SK-N-SH treated with all-trans-retinoic acid at 6 μM for 48 hours (cell line): Measurements from ENCODE around the gene WFDC13.

Experiments used
- ATAC-seq: fragments of 200-7000 bp; cut with Tn5 transposase; 3 replicates; pipeline ENCODE4 v1.9.1; 2020; ENCODE audit warnings: mild to moderate bottlenecking, moderate library complexity
- ARNTL ChIP-seq: fragments of 450-650 bp; formaldehyde crosslinking; IDR thresholded peaks from 2 replicates; pipeline ENCODE4 v1.5.0; 2020; ENCODE audit warnings: low read depth, mild to moderate bottlenecking, moderate library complexity, borderline replicate concordance
- CSDC2 ChIP-seq: fragments of 250-450 bp; sonication (Bioruptor Pico); IDR thresholded peaks from 2 replicates; pipeline ENCODE4 v1.5.0; 2020; ENCODE audit warnings: mild to moderate bottlenecking, moderate library complexity
- GLIS3 ChIP-seq: fragments of 250-450 bp; sonication (Bioruptor Pico); IDR thresholded peaks from 2 replicates; pipeline ENCODE4 v1.5.0; 2020; ENCODE audit warnings: mild to moderate bottlenecking, moderate library complexity
- ISL1 ChIP-seq: fragments of 250-450 bp; sonication (Bioruptor Pico); IDR thresholded peaks from 2 replicates; pipeline ENCODE4 v2.1.2; 2022; ENCODE audit warnings: mild to moderate bottlenecking, moderate library complexity
- OSR1 ChIP-seq: fragments of 250-450 bp; sonication (Bioruptor Pico); IDR thresholded peaks from 2 replicates; pipeline ENCODE4 v1.8.0; 2022; ENCODE audit warnings: moderate library complexity, mild to moderate bottlenecking, inconsistent platforms
- PPARA ChIP-seq: fragments of 250-450 bp; sonication (Bioruptor Pico); IDR thresholded peaks from 2 replicates; pipeline ENCODE4 v1.5.0; 2020; ENCODE audit warnings: mild to moderate bottlenecking, borderline replicate concordance
- RARB ChIP-seq: fragments of 250-450 bp; sonication (Bioruptor Pico); IDR thresholded peaks from 2 replicates; pipeline ENCODE4 v1.8.0; 2021; ENCODE audit warnings: mild to moderate bottlenecking, moderate library complexity
- SNAI2 ChIP-seq: fragments of 250-450 bp; sonication (Bioruptor Pico); IDR thresholded peaks from 2 replicates; pipeline ENCODE4 v1.5.0; 2020; ENCODE audit warnings: mild to moderate bottlenecking, moderate library complexity
- TCF4 ChIP-seq: fragments of 250-450 bp; sonication (Bioruptor Pico); IDR thresholded peaks from 2 replicates; pipeline ENCODE4 v1.8.0; 2021; ENCODE audit warnings: mild to moderate bottlenecking, moderate library complexity, borderline replicate concordance
- TOX ChIP-seq: fragments of 250-450 bp; sonication (Bioruptor Pico); IDR thresholded peaks from 2 replicates; pipeline ENCODE4 v1.8.0; 2021; ENCODE audit warnings: mild to moderate bottlenecking, moderate library complexity, borderline replicate concordance
- ZC3H10 ChIP-seq: fragments of 250-450 bp; sonication (Bioruptor Pico); IDR thresholded peaks from 2 replicates; pipeline ENCODE4 v1.5.1; 2021; ENCODE audit warnings: mild to moderate bottlenecking, moderate library complexity
- ZFP3 ChIP-seq: fragments of 250-450 bp; sonication (Bioruptor Pico); IDR thresholded peaks from 2 replicates; pipeline ENCODE4 v1.5.0; 2020; ENCODE audit warnings: mild to moderate bottlenecking, moderate library complexity
- ZFP30 ChIP-seq: fragments of 450-650 bp; formaldehyde crosslinking; IDR thresholded peaks from 2 replicates; pipeline ENCODE4 v1.5.0; 2022; ENCODE audit warnings: mild to moderate bottlenecking, moderate library complexity
- ZNF70 ChIP-seq: fragments of 450-650 bp; formaldehyde crosslinking; IDR thresholded peaks from 2 replicates; pipeline ENCODE4 v1.5.0; 2020; ENCODE audit warnings: mild to moderate bottlenecking, moderate library complexity
- ZNF8 ChIP-seq: fragments of 450-650 bp; formaldehyde crosslinking; IDR thresholded peaks from 2 replicates; pipeline ENCODE4 v1.5.0; 2020; ENCODE audit warnings: mild to moderate bottlenecking, moderate library complexity
- TF ChIP-seq, protein P1 (sequence below): fragments of 250-450 bp; sonication (Bioruptor Pico); IDR thresholded peaks from 2 replicates; pipeline ENCODE4 v1.5.1; 2020; ENCODE audit warnings: low read depth, mild to moderate bottlenecking, moderate library complexity
- TF ChIP-seq, protein P2 (sequence below): fragments of 250-450 bp; sonication (Bioruptor Pico); IDR thresholded peaks from 2 replicates; pipeline ENCODE4 v1.5.0; 2020; ENCODE audit warnings: mild to moderate bottlenecking, moderate library complexity
- TF ChIP-seq, protein P3 (sequence below): fragments of 250-450 bp; sonication (Bioruptor Pico); IDR thresholded peaks from 2 replicates; pipeline ENCODE4 v1.8.0; 2020; ENCODE audit warnings: mild to moderate bottlenecking, moderate library complexity, borderline replicate concordance
- TF ChIP-seq, protein P4 (sequence below): fragments of 250-450 bp; sonication (Bioruptor Pico); IDR thresholded peaks from 2 replicates; pipeline ENCODE4 v1.5.1; 2021; ENCODE audit warnings: mild to moderate bottlenecking, moderate library complexity

Gene WFDC13

DNA sequence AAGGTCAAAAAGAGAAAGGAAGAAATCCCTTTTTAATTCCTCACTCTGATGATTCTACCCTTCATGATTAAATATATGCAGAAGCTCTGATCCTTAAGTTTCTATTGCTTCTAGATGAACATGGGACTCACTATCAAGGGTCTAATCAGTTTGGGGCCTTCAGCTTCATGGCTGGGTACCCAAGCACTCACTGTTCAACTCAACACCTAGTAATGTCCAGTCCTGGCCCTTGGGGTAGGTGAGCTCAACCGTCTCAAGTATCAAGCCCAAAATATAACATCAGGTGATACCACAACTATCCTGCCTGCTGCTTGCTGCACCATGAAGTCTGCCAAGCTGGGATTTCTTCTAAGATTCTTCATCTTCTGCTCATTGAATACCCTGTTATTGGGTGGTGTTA, 20.2 kb downstream of the WFDC13 start, which contains the start of gene SPINT4:
TSS of gene SPINT4 (plus strand) at position 301 of the 400 bp plus-strand sequence. CDS start at position 322, 21 bp downstream.
- TF ChIP-seq PPARA (CRISPR knock-in tag) (no peak), ZNF70 (CRISPR knock-in tag) (no peak), OSR1 (CRISPR knock-in tag) (no peak), ZC3H10 (CRISPR knock-in tag) (no peak), SNAI2 (no peak), ZNF8 (CRISPR knock-in tag) (no peak), CSDC2 (no peak), ZFP30 (CRISPR knock-in tag) (no peak), ISL1 (CRISPR knock-in tag) (no peak)
- ATAC-seq = no peak

DNA sequence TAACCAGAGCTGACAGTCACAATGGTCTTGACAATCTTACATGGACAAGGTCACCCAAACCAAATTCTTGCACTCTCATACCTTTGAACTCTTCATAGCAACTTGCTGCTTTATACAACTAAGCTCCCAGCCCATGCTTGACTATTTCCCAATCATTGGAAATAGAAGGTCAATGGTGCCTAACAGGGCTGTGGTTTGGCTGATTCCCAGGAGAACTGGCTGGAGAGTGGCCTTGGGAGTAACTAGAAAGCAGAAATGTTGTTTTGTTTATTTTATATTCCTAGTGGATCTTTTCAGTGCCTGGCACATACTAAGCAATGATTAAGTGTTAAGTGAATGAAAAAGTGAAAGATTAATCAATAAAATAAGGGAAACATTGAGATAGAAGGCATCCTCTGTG, 23.3 kb downstream of the WFDC13 start:
- TF ChIP-seq, protein P1, sequence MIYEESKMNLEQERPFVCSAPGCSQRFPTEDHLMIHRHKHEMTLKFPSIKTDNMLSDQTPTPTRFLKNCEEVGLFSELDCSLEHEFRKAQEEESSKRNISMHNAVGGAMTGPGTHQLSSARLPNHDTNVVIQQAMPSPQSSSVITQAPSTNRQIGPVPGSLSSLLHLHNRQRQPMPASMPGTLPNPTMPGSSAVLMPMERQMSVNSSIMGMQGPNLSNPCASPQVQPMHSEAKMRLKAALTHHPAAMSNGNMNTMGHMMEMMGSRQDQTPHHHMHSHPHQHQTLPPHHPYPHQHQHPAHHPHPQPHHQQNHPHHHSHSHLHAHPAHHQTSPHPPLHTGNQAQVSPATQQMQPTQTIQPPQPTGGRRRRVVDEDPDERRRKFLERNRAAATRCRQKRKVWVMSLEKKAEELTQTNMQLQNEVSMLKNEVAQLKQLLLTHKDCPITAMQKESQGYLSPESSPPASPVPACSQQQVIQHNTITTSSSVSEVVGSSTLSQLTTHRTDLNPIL = no peak
- ATAC-seq = no peak

DNA sequence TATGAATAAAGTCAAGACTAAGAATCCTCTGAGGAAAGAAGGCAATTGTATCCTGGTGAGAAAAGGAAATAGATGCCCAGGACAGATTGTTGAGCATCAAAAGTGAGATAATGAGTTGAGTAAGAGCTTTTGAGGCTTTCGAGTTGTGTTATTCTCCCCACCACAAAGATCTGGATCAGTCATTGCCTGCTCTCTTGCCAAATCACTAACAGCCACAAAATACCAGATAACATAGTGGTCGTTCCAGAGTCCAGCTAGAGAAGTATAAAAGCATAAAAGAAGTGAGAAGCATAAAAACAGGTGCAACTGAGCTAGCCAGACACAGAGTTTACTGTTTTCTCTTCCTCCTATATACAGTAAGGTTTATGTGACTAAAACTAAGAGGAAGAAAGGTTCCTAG, 25.2 kb downstream of the WFDC13 start:
- TF ChIP-seq, protein P2, sequence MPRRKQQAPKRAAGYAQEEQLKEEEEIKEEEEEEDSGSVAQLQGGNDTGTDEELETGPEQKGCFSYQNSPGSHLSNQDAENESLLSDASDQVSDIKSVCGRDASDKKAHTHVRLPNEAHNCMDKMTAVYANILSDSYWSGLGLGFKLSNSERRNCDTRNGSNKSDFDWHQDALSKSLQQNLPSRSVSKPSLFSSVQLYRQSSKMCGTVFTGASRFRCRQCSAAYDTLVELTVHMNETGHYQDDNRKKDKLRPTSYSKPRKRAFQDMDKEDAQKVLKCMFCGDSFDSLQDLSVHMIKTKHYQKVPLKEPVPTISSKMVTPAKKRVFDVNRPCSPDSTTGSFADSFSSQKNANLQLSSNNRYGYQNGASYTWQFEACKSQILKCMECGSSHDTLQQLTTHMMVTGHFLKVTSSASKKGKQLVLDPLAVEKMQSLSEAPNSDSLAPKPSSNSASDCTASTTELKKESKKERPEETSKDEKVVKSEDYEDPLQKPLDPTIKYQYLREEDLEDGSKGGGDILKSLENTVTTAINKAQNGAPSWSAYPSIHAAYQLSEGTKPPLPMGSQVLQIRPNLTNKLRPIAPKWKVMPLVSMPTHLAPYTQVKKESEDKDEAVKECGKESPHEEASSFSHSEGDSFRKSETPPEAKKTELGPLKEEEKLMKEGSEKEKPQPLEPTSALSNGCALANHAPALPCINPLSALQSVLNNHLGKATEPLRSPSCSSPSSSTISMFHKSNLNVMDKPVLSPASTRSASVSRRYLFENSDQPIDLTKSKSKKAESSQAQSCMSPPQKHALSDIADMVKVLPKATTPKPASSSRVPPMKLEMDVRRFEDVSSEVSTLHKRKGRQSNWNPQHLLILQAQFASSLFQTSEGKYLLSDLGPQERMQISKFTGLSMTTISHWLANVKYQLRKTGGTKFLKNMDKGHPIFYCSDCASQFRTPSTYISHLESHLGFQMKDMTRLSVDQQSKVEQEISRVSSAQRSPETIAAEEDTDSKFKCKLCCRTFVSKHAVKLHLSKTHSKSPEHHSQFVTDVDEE (CRISPR knock-in tag) = no peak
- TF ChIP-seq TCF4 (CRISPR knock-in tag) = no peak
- no peak for TF ChIP-seq OSR1 (CRISPR knock-in tag)
- TF ChIP-seq, protein P3, sequence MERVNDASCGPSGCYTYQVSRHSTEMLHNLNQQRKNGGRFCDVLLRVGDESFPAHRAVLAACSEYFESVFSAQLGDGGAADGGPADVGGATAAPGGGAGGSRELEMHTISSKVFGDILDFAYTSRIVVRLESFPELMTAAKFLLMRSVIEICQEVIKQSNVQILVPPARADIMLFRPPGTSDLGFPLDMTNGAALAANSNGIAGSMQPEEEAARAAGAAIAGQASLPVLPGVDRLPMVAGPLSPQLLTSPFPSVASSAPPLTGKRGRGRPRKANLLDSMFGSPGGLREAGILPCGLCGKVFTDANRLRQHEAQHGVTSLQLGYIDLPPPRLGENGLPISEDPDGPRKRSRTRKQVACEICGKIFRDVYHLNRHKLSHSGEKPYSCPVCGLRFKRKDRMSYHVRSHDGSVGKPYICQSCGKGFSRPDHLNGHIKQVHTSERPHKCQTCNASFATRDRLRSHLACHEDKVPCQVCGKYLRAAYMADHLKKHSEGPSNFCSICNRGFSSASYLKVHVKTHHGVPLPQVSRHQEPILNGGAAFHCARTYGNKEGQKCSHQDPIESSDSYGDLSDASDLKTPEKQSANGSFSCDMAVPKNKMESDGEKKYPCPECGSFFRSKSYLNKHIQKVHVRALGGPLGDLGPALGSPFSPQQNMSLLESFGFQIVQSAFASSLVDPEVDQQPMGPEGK (CRISPR knock-in tag) = no peak
- no peak for TF ChIP-seq SNAI2
- ATAC-seq = no peak

DNA sequence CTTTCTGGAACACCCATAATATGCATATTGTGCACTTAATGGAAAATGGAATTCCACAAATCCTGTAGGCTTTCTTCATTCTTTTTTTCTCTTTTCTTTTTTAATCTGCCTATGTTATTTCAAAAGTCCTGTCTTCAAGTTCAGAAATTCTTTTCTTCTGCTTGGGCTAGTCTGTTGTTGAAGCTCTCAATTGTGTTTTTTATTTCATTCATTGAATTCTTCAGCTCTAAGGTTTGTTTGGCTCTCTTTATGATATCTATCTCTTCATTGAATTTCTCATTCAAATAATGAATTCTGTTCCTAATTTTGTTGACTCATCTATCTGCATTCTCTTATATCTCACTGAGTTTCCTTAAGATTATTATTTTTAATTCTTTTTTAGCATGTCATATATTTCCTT, 30.4 kb downstream of the WFDC13 start:
- TF ChIP-seq TCF4 (CRISPR knock-in tag) (no peak), RARB (CRISPR knock-in tag) (no peak), ZNF8 (CRISPR knock-in tag) (no peak), GLIS3 (no peak), TOX (CRISPR knock-in tag) (no peak), ISL1 (CRISPR knock-in tag) (no peak), ARNTL (CRISPR knock-in tag) (no peak), ZFP3 (CRISPR knock-in tag) (no peak), PPARA (CRISPR knock-in tag) (no peak)
- TF ChIP-seq, protein P4, sequence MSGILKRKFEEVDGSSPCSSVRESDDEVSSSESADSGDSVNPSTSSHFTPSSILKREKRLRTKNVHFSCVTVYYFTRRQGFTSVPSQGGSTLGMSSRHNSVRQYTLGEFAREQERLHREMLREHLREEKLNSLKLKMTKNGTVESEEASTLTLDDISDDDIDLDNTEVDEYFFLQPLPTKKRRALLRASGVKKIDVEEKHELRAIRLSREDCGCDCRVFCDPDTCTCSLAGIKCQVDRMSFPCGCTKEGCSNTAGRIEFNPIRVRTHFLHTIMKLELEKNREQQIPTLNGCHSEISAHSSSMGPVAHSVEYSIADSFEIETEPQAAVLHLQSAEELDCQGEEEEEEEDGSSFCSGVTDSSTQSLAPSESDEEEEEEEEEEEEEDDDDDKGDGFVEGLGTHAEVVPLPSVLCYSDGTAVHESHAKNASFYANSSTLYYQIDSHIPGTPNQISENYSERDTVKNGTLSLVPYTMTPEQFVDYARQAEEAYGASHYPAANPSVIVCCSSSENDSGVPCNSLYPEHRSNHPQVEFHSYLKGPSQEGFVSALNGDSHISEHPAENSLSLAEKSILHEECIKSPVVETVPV (CRISPR knock-in tag) = no peak
- TF ChIP-seq, protein P3 (CRISPR knock-in tag) = no peak
- TF ChIP-seq, protein P1 = no peak
- ATAC-seq = no peak
